IPS DF 6.9 (cell line): ENCODE data around the gene PRKN.

Source experiments
- DNase-seq: peaks from one replicate; pipeline ENCODE4 v3.0.0-alpha.2; 2013; ENCODE audit warnings: low read depth, low spot score
- H3K27ac ChIP-seq: one replicate; pipeline ENCODE4 v1.5.1; 2013; ENCODE audit warnings: low read length, control low read depth
- H3K27me3 ChIP-seq: 2 replicates; pipeline ENCODE4 v1.6.1; 2013; ENCODE audit warnings: mild to moderate bottlenecking, low read length; ENCODE audit not compliant: control insufficient read depth, insufficient read depth
- H3K36me3 ChIP-seq: 2 replicates; pipeline ENCODE4 v1.6.1; 2013; ENCODE audit warnings: low read length; ENCODE audit not compliant: control insufficient read depth, insufficient read depth
- H3K4me1 ChIP-seq: 2 replicates; pipeline ENCODE4 v1.6.1; 2013; ENCODE audit warnings: low read length; ENCODE audit not compliant: control insufficient read depth, insufficient read depth
- H3K4me3 ChIP-seq: 2 replicates; pipeline ENCODE4 v1.5.1; 2013; ENCODE audit warnings: mild to moderate bottlenecking, low read length
- H3K9me3 ChIP-seq: 2 replicates; pipeline ENCODE4 v1.6.1; 2013; ENCODE audit warnings: low read length, inconsistent platforms; ENCODE audit not compliant: control insufficient read depth, insufficient read depth
- WGBS: extraction: QIAGEN DNeasy Blood & Tissue Kit; methylation state at CpG from one replicate; pipeline ENCODE4 v1.1.7; 2013; ENCODE audit warnings: mixed read lengths, missing lambda C conversion rate; ENCODE audit not compliant: insufficient read length, insufficient coverage; 5-methylcytosine and 5-hydroxymethylcytosine counted together

PRKN gene

GRCh38 chr6:161532536-161532935, 1195.0 kb downstream of the PRKN start:
- Histone ChIP-seq H3K27me3 (no peaks in the 10 kb centered on the region), H3K36me3 (no peaks in the 10 kb centered on the region), H3K4me3 (no peak overlapping the region), H3K27ac (no peak overlapping the region), H3K4me1 (no peaks in the 10 kb centered on the region), H3K9me3 (no peaks in the 10 kb centered on the region)
- WGBS, result no CpG with 5 or more reads among the region's 6 CpGs
- no peak for DNase-seq

GRCh38 chr6:161526794-161527193, 1200.8 kb downstream of the PRKN start:
- H3K9me3 ChIP-seq, result no peaks in the 10 kb centered on the region
- H3K4me1 ChIP-seq, result no peaks in the 10 kb centered on the region
- H3K27ac ChIP-seq, result no peak overlapping the region
- no peak for DNase-seq
- no CpG with 5 or more reads among the region's 1 CpG for WGBS
- H3K27me3 ChIP-seq, result no peaks in the 10 kb centered on the region
- no peaks in the 10 kb centered on the region for H3K36me3 ChIP-seq
- no peak overlapping the region for H3K4me3 ChIP-seq

- no peaks in the 10 kb centered on the region for H3K9me3 ChIP-seq
- no peak overlapping the region for H3K4me3 ChIP-seq
- H3K4me1 ChIP-seq, result no peaks in the 10 kb centered on the region
- H3K27ac ChIP-seq, result no peak overlapping the region
- H3K36me3 ChIP-seq, result no peaks in the 10 kb centered on the region
- H3K27me3 ChIP-seq, result no peaks in the 10 kb centered on the region
- no CpG with 5 or more reads among the region's 2 CpGs for WGBS
- DNase-seq, result no peak
Measured at GRCh38 chr6:161523362-161523761, 1204.2 kb downstream of the PRKN start.

GRCh38 chr6:161522276-161522675, 1205.3 kb downstream of the PRKN start:
- H3K27me3 ChIP-seq, result no peaks in the 10 kb centered on the region
- no CpG with 5 or more reads among the region's 5 CpGs for WGBS
- no peak for DNase-seq
- no peak overlapping the region for H3K27ac ChIP-seq
- H3K9me3 ChIP-seq, result no peaks in the 10 kb centered on the region
- H3K36me3 ChIP-seq, result no peaks in the 10 kb centered on the region
- no peaks in the 10 kb centered on the region for H3K4me1 ChIP-seq
- H3K4me3 ChIP-seq, result no peak overlapping the region

DNA sequence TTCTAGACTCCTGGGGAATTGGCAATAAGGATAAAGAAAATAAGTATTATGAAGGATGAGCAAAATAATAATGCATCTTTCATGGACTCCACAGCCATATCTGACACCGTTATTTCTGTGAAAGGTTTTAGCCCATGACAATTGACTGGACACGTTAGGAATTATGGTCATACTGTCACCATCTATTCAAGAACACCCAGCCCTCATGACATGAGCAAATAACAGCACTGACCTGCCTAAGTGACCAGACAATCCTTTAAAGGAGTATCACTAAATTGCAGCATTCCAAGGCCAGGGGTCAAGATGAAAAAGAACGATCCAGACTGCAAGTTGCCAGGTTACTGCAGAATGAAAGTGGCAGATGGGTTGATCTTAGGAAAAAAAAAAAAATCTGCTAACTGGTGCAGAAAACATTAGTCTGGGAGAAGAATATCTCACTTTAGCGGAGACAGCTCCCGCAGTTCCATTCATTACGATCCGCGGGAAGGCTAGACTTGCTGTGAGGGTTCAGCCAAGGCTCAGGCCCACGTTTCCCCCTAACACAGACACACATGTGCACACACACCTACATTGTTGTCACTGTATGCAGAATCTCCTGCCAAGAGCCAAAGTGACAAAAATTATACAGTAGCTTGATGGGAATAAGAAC, 1216.0 kb downstream of the PRKN start:
- Histone ChIP-seq H3K4me3 (no peak overlapping the region), H3K27me3 (no peaks in the 10 kb centered on the region), H3K36me3 (no peaks in the 10 kb centered on the region), H3K27ac (no peak overlapping the region), H3K9me3 (no peaks in the 10 kb centered on the region), H3K4me1 (no peaks in the 10 kb centered on the region)
- DNase-seq, result no peak
- no CpG with 5 or more reads among the region's 9 CpGs for WGBS

DNA sequence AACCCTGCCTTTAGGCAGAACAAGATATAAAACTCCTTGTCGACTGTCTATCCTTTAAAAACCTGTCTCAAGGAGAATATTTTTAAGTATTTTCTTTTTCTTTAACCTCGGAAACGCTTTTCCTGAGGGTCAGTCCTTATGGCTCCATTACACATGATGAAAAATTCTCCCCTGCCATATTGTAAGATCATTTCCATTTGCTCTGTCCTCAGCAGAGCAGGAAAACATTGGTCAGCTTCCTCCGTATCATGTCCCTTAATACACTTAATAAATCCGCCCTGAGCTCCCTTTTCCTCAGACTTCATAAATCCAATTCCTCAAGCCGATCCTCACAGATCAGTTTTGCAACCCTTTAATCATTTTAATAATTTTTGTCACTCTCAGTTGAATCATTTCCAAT, 1219.2 kb downstream of the PRKN start:
- no peak for DNase-seq
- no CpG with 5 or more reads among the region's 6 CpGs for WGBS
- no peaks in the 10 kb centered on the region for H3K27me3 ChIP-seq

DNA sequence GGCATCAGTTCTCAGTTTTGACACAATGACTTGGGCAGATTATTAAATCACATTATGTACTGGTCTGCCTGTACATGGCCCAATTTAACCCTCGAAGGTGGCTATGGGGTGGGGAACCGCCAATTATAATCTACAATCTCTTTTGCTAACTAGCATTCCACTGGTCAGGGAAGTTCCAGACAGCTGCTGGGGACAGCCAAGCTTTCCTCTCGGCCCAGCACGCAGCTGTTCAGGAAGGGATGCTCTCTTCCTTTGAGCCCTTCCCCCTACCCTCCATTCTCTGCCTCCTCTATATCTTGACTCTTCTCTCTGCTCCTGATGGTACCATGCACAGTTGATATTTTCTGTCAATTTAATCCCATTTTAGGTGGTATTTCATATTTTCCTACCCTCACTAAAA, 1220.2 kb downstream of the PRKN start:
- Histone ChIP-seq H3K9me3 (no peaks in the 10 kb centered on the region), H3K4me3 (no peak overlapping the region), H3K4me1 (no peaks in the 10 kb centered on the region), H3K27ac (no peak overlapping the region), H3K36me3 (no peaks in the 10 kb centered on the region), H3K27me3 (no peaks in the 10 kb centered on the region)
- no CpG with 5 or more reads among the region's 4 CpGs for WGBS
- DNase-seq, result no peak

More for the DNA sequence above, 1219.2 kb downstream of the PRKN start:
- Histone ChIP-seq H3K36me3 (no peaks in the 10 kb centered on the region), H3K9me3 (no peaks in the 10 kb centered on the region), H3K4me1 (no peaks in the 10 kb centered on the region), H3K4me3 (no peak overlapping the region), H3K27ac (no peak overlapping the region)

GRCh38 chr6:161503570-161503969, 1224.0 kb downstream of the PRKN start:
- no CpG with 5 or more reads among the region's 4 CpGs for WGBS
- no peaks in the 10 kb centered on the region for H3K36me3 ChIP-seq
- DNase-seq, result no peak
- no peaks in the 10 kb centered on the region for H3K9me3 ChIP-seq
- H3K27ac ChIP-seq, result no peak overlapping the region
- no peaks in the 10 kb centered on the region for H3K4me1 ChIP-seq
- no peak overlapping the region for H3K4me3 ChIP-seq
- H3K27me3 ChIP-seq, result no peaks in the 10 kb centered on the region

- no peaks in the 10 kb centered on the region for H3K4me1 ChIP-seq
- WGBS, result no CpG with 5 or more reads among the region's 4 CpGs
- H3K36me3 ChIP-seq, result no peaks in the 10 kb centered on the region
- no peak overlapping the region for H3K4me3 ChIP-seq
- H3K27me3 ChIP-seq, result no peaks in the 10 kb centered on the region
- no peak overlapping the region for H3K27ac ChIP-seq
- H3K9me3 ChIP-seq, result no peaks in the 10 kb centered on the region
- DNase-seq, result no peak
Measured at GRCh38 chr6:161498881-161499280, 1228.7 kb downstream of the PRKN start.

GRCh38 chr6:161498359-161498758, 1229.2 kb downstream of the PRKN start:
- no peak overlapping the region for H3K4me3 ChIP-seq
- DNase-seq, result peak; percentile 73
- H3K9me3 ChIP-seq, result no peaks in the 10 kb centered on the region
- no peak overlapping the region for H3K27ac ChIP-seq
- no peaks in the 10 kb centered on the region for H3K36me3 ChIP-seq
- H3K4me1 ChIP-seq, result no peaks in the 10 kb centered on the region
- WGBS, result no CpG with 5 or more reads among the region's 7 CpGs
- H3K27me3 ChIP-seq, result no peaks in the 10 kb centered on the region

GRCh38 chr6:161496941-161497340, 1230.6 kb downstream of the PRKN start:
- no peaks in the 10 kb centered on the region for H3K9me3 ChIP-seq

More at GRCh38 chr6:161496941-161497340, 1230.6 kb downstream of the PRKN start:
- no CpG with 5 or more reads among the region's 8 CpGs for WGBS
- no peak overlapping the region for H3K4me3 ChIP-seq
- H3K27me3 ChIP-seq, result no peaks in the 10 kb centered on the region
- no peaks in the 10 kb centered on the region for H3K4me1 ChIP-seq
- no peaks in the 10 kb centered on the region for H3K36me3 ChIP-seq
- no peak for DNase-seq
- no peak overlapping the region for H3K27ac ChIP-seq
